WERI-Rb-1 (cell line): ENCODE results near the gene ATG4D.

Experiments
- DNase-seq: peaks from one replicate; pipeline ENCODE4 v3.0.0-alpha.2; 2020
- H3K27ac ChIP-seq: fragments of 250-450 bp; sonication (Bioruptor Pico); 2 replicates; pipeline ENCODE4 v1.5.1; 2020; ENCODE audit warnings: mild to moderate bottlenecking, moderate library complexity
- H3K27me3 ChIP-seq: fragments of 250-450 bp; sonication (Bioruptor Pico); 2 replicates; pipeline ENCODE4 v1.5.1; 2021; ENCODE audit warnings: mild to moderate bottlenecking, low read depth, moderate library complexity; ENCODE audit not compliant: insufficient read depth, severe bottlenecking
- H3K36me3 ChIP-seq: fragments of 250-450 bp; sonication (Bioruptor Pico); 2 replicates; pipeline ENCODE4 v1.5.1; 2020; ENCODE audit warnings: mild to moderate bottlenecking, moderate library complexity
- H3K4me3 ChIP-seq: 2 replicates; pipeline ENCODE4 v1.5.1; 2011; ENCODE audit warnings: low read depth, mild to moderate bottlenecking, control low read depth, low read length
- H3K9me3 ChIP-seq: fragments of 250-450 bp; sonication (Bioruptor Pico); 2 replicates; pipeline ENCODE4 v1.5.1; 2021; ENCODE audit warnings: mild to moderate bottlenecking, moderate library complexity; ENCODE audit not compliant: severe bottlenecking
- CTCF ChIP-seq: IDR thresholded peaks from 2 replicates; pipeline ENCODE4 v1.5.1; 2011; ENCODE audit warnings: low read depth, mild to moderate bottlenecking, control low read depth, inconsistent platforms, low read length

Gene ATG4D

GRCh38 chr19:10543420-10544241, at the start of gene ATG4D:
TSS of gene ATG4D (plus strand) at chr19:10543904. CDS start at chr19:10544091, 187 bp downstream.
- Histone ChIP-seq H3K36me3 (peaks cover 32% of the 10 kb centered on the region), H3K27me3 (no peaks in the 10 kb centered on the region), H3K27ac (peak within 1 kb of the TSS; percentile 92), H3K4me3 (peak within 1 kb of the TSS; percentile 60), H3K9me3 (no peaks in the 10 kb centered on the region)
- peak; percentile 75 for DNase-seq
- no peak for TF ChIP-seq CTCF

GRCh38 chr19:10497371-10497770, 46.3 kb upstream of the ATG4D start:
- Histone ChIP-seq H3K27me3 (no peaks in the 10 kb centered on the region), H3K36me3 (peaks cover 91% of the 10 kb centered on the region), H3K4me3 (no peak overlapping the region), H3K9me3 (no peaks in the 10 kb centered on the region), H3K27ac (no peak overlapping the region)
- DNase-seq = no peak
- no peak for TF ChIP-seq CTCF

GRCh38 chr19:10499550-10500246, 44.0 kb upstream of the ATG4D start:
- Histone ChIP-seq H3K36me3 (peaks cover 79% of the 10 kb centered on the region), H3K27ac (no peak overlapping the region), H3K27me3 (no peaks in the 10 kb centered on the region), H3K9me3 (peaks cover 3% of the 10 kb centered on the region), H3K4me3 (no peak overlapping the region)
- TF ChIP-seq CTCF = no peak
- DNase-seq = no peak

GRCh38 chr19:10500247-10500592, 43.5 kb upstream of the ATG4D start:
- H3K36me3 ChIP-seq = peaks cover 74% of the 10 kb centered on the region
- TF ChIP-seq CTCF = no peak
- no peaks in the 10 kb centered on the region for H3K27me3 ChIP-seq
- H3K27ac ChIP-seq = no peak overlapping the region
- peaks cover 3% of the 10 kb centered on the region for H3K9me3 ChIP-seq
- no peak for DNase-seq
- no peak overlapping the region for H3K4me3 ChIP-seq

- Histone ChIP-seq H3K9me3 (peaks cover 3% of the 10 kb centered on the region), H3K27me3 (no peaks in the 10 kb centered on the region), H3K4me3 (peak overlapping the region; percentile 73), H3K36me3 (peaks cover 56% of the 10 kb centered on the region), H3K27ac (peak overlapping the region; percentile 99)
- no peak for TF ChIP-seq CTCF
- peak; percentile 57 for DNase-seq
These were observed 41.7 kb upstream of the ATG4D start for GRCh38 chr19:10501971-10502523.
